Mesothelial cell of epicardium (in vitro differentiated cells): ENCODE results near the gene CCT4. TPM values are rescaled to one million over a fixed set of nuclear protein-coding genes. Genes with fewer than 3 reads are reported as not detected.
"Not testable (repeated sequence)": the region's sequence is repeated elsewhere in the genome, so short reads cannot be mapped to it uniquely, and the experiment has no call there.

Source experiments
- DNase-seq, 2 experiments: peaks; one replicate each; pipeline ENCODE4 v3.0.0; 2021; ENCODE audit warnings: low spot score in 2 of 2; ENCODE audit not compliant: unreplicated experiment in 2 of 2
- H3K27ac Mint-ChIP-seq: 2 replicates; pipeline ENCODE4 v1.8.0; 2021; ENCODE audit warnings: mixed read lengths
- H3K27me3 Mint-ChIP-seq: 2 replicates; pipeline ENCODE4 v1.8.0; 2021; ENCODE audit warnings: low read depth, mixed read lengths
- H3K36me3 Mint-ChIP-seq: 2 replicates; pipeline ENCODE4 v1.8.0; 2021; ENCODE audit warnings: mixed read lengths
- H3K4me1 Mint-ChIP-seq: 2 replicates; pipeline ENCODE4 v1.8.0; 2021; ENCODE audit warnings: mixed read lengths
- H3K4me3 Mint-ChIP-seq: 2 replicates; pipeline ENCODE4 v1.8.0; 2021; ENCODE audit warnings: mild to moderate bottlenecking, moderate library complexity, mixed read lengths
- H3K9me3 Mint-ChIP-seq: 2 replicates; pipeline ENCODE4 v1.8.0; 2021; ENCODE audit warnings: mixed read lengths
- CTCF ChIP-seq: fragments of 200-600 bp; sonication (generic); IDR thresholded peaks from one replicate; pipeline ENCODE4 v1.5.0; 2021; ENCODE audit warnings: antibody characterized with exemption; ENCODE audit not compliant: unreplicated experiment
- total RNA-seq: library from RNA; stranded (reverse); gene quantifications from 3 replicates; pipeline ENCODE4 v1.2.1, GENCODE V29; 2021

Gene CCT4
- total RNA-seq, 1 donor from 2014 or later = 162 TPM

GRCh38 chr2:61877571-61878245 lies 10.7 kb downstream of the CCT4 start:
- Mint-ChIP-seq H3K36me3 (peaks cover 32% of the 10 kb centered on the region), H3K27ac (no peak overlapping the region), H3K27me3 (no peaks in the 10 kb centered on the region), H3K4me3 (no peak overlapping the region), H3K4me1 (no peaks in the 10 kb centered on the region), H3K9me3 (no peaks in the 10 kb centered on the region)
- no peak for TF ChIP-seq CTCF
- no peak for DNase-seq

GRCh38 chr2:61876400-61876799 lies 12.1 kb downstream of the CCT4 start:
- Mint-ChIP-seq H3K4me1 (no peaks in the 10 kb centered on the region), H3K9me3 (no peaks in the 10 kb centered on the region), H3K27me3 (no peaks in the 10 kb centered on the region), H3K36me3 (peaks cover 39% of the 10 kb centered on the region), H3K27ac (no peak overlapping the region), H3K4me3 (no peak overlapping the region)
- DNase-seq = no peak
- TF ChIP-seq CTCF = no peak

GRCh38 chr2:61866482-61867089 lies 21.9 kb downstream of the CCT4 start:
- H3K27ac Mint-ChIP-seq, DNase-seq, H3K27me3 Mint-ChIP-seq, H3K4me3 Mint-ChIP-seq, H3K4me1 Mint-ChIP-seq: not testable (repeated sequence)
- Mint-ChIP-seq H3K9me3 (peaks cover 15% of the 10 kb centered on the region), H3K36me3 (peaks cover 57% of the 10 kb centered on the region)

GRCh38 chr2:61862085-61862484 lies 26.4 kb downstream of the CCT4 start:
- Mint-ChIP-seq H3K27ac (no peak overlapping the region), H3K36me3 (peaks cover 39% of the 10 kb centered on the region), H3K27me3 (no peaks in the 10 kb centered on the region), H3K9me3 (peaks cover 19% of the 10 kb centered on the region), H3K4me1 (no peaks in the 10 kb centered on the region), H3K4me3 (no peak overlapping the region)
- no peak for DNase-seq
- TF ChIP-seq CTCF = no peak

- Mint-ChIP-seq H3K4me3 (no peak overlapping the region), H3K36me3 (peaks cover 5% of the 10 kb centered on the region), H3K27me3 (no peaks in the 10 kb centered on the region), H3K27ac (no peak overlapping the region), H3K4me1 (peaks cover 13% of the 10 kb centered on the region), H3K9me3 (peaks cover 7% of the 10 kb centered on the region)
- no peak for DNase-seq
- TF ChIP-seq CTCF = no peak
These were observed 31.2 kb downstream of the CCT4 start for GRCh38 chr2:61857224-61857623.

GRCh38 chr2:61855318-61855613 lies 33.2 kb downstream of the CCT4 start:
- H3K9me3 Mint-ChIP-seq = no peaks in the 10 kb centered on the region
- DNase-seq = no peak
- no peak for TF ChIP-seq CTCF
- peaks cover 13% of the 10 kb centered on the region for H3K4me1 Mint-ChIP-seq
- no peaks in the 10 kb centered on the region for H3K36me3 Mint-ChIP-seq
- peak overlapping the region; percentile 99 for H3K27ac Mint-ChIP-seq
- peak overlapping the region; percentile 93 for H3K4me3 Mint-ChIP-seq
- no peaks in the 10 kb centered on the region for H3K27me3 Mint-ChIP-seq
